ENCODE results near the gene OBSCN. TPM values are rescaled to one million over a fixed set of nuclear protein-coding genes. Genes with fewer than 3 reads are reported as not detected.

The OBSCN gene
- total RNA-seq, 1 experiment from 2014 or later: 5.6 TPM

DNA sequence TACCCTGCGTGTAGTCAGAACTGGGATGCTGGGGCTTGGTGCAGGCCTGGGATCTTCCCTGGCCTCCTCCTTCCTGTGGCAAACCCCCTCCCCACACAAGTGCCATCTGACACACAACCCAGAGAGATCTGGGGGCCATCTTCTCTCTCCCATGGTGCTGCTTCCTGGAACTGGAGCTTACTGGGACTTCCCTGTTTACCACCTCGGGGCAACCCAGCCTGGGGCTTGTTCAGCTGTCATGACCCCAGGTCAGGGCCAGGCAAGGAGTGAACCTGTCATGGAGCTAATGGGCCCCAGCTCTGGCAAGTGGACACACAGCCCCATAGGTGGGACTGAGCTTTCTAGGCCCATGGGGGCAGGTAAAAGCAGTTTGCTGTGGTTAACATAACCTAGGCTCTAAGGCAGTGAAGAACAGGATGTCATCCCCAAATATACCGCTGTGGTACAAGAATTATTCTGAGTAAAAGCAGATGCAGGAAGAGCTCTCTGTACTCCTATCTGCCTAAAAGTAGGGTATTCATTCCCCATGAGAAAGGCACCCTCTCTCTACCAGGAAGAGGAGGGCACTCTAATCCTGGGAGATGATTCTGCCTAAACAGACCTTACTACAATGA is 196.4 kb downstream of the OBSCN start:
- CTCF ChIA-PET: no interaction called here
- peaks cover 20% of the 10 kb centered on the region for H3K4me1 Mint-ChIP-seq (ENCODE audit: low read depth, unreplicated experiment)
- Histone ChIP-seq H3K4me1 (peaks cover 26% of the 10 kb centered on the region), H3K4me3 (ENCODE audit: low read depth, low read length) (no peak overlapping the region), H3K36me3 (ENCODE audit: control insufficient read depth, insufficient read depth, low read length) (peaks cover 6% of the 10 kb centered on the region), H3K9me3 (no peaks in the 10 kb centered on the region), H3K27me3 (replicated peaks; ENCODE audit: control insufficient read depth, insufficient read depth, low read length) (no peaks in the 10 kb centered on the region)
- POLR2A ChIA-PET: no interaction called here
- H3K27ac Mint-ChIP-seq (ENCODE audit: unreplicated experiment): no peak overlapping the region
- BruUV-seq (replicated peaks): no TSS peak
- intact Hi-C loops (cut with micrococcal nuclease; ENCODE audit: unreplicated experiment): no loop called here
- DNase-seq: no peak
- H3K27me3 Mint-ChIP-seq (ENCODE audit: insufficient read depth, unreplicated experiment): no peaks in the 10 kb centered on the region
- peaks cover 66% of the 10 kb centered on the region for H3K36me3 Mint-ChIP-seq (ENCODE audit: insufficient read depth, unreplicated experiment)
- H3K9me3 Mint-ChIP-seq (ENCODE audit: unreplicated experiment): no peaks in the 10 kb centered on the region
- TF ChIP-seq CTCF (IDR thresholded peaks at IDR 0.05; ENCODE audit: insufficient read depth in 1 of 2, low read depth in 1 of 2, low read length in 1 of 2, severe bottlenecking in 1 of 2, unreplicated experiment in 1 of 2): no peak
- peak overlapping the region; percentile 95 for H3K4me3 Mint-ChIP-seq (ENCODE audit: unreplicated experiment)

GRCh38 chr1:228405200-228405978 is 197.5 kb downstream of the OBSCN start:
- Mint-ChIP-seq H3K4me3 (ENCODE audit: unreplicated experiment) (peak overlapping the region; percentile 95), H3K36me3 (ENCODE audit: insufficient read depth, unreplicated experiment) (peaks cover 59% of the 10 kb centered on the region), H3K9me3 (ENCODE audit: unreplicated experiment) (no peaks in the 10 kb centered on the region), H3K4me1 (ENCODE audit: low read depth, unreplicated experiment) (peaks cover 20% of the 10 kb centered on the region), H3K27me3 (ENCODE audit: insufficient read depth, unreplicated experiment) (no peaks in the 10 kb centered on the region), H3K27ac (ENCODE audit: unreplicated experiment) (peak overlapping the region; percentile 93)
- ChIA-PET CTCF (no interaction called here), POLR2A (interaction anchor here (0.8 to 2.1 kb wide), 3 partner anchors 16 to 52 kb away, joined by 3 to 14 read pairs (median 4); a partner anchor contains a TSS)
- intact Hi-C loops (cut with micrococcal nuclease; ENCODE audit: unreplicated experiment): no loop called here
- H3K27me3 ChIP-seq (replicated peaks; ENCODE audit: control insufficient read depth, insufficient read depth, low read length): no peaks in the 10 kb centered on the region
- peaks cover 26% of the 10 kb centered on the region for H3K4me1 ChIP-seq
- H3K9me3 ChIP-seq: no peaks in the 10 kb centered on the region
- BruUV-seq (replicated peaks): no TSS peak
- peak overlapping the region; percentile 99 for H3K4me3 ChIP-seq (ENCODE audit: low read depth, low read length)
- peaks cover 6% of the 10 kb centered on the region for H3K36me3 ChIP-seq (ENCODE audit: control insufficient read depth, insufficient read depth, low read length)
- TF ChIP-seq CTCF (IDR thresholded peaks at IDR 0.05; ENCODE audit: insufficient read depth in 1 of 2, low read depth in 1 of 2, low read length in 1 of 2, severe bottlenecking in 1 of 2, unreplicated experiment in 1 of 2): no peak
- DNase-seq: no peak

- TF ChIP-seq CTCF (IDR thresholded peaks at IDR 0.05; ENCODE audit: insufficient read depth in 1 of 2, low read depth in 1 of 2, low read length in 1 of 2, severe bottlenecking in 1 of 2, unreplicated experiment in 1 of 2): no peak
- peaks cover 58% of the 10 kb centered on the region for H3K36me3 Mint-ChIP-seq (ENCODE audit: insufficient read depth, unreplicated experiment)
- Histone ChIP-seq H3K27me3 (replicated peaks; ENCODE audit: control insufficient read depth, insufficient read depth, low read length) (no peaks in the 10 kb centered on the region), H3K9me3 (no peaks in the 10 kb centered on the region), H3K36me3 (ENCODE audit: control insufficient read depth, insufficient read depth, low read length) (peaks cover 6% of the 10 kb centered on the region), H3K4me3 (ENCODE audit: low read depth, low read length) (peak overlapping the region; percentile 99), H3K4me1 (peaks cover 26% of the 10 kb centered on the region)
- intact Hi-C loops (cut with micrococcal nuclease; ENCODE audit: unreplicated experiment): no loop called here
- ChIA-PET CTCF (interaction anchor here (1.9 kb wide), 1 partner anchor 27 kb away, joined by 7 read pairs; no protein-coding TSS in a partner anchor), POLR2A (interaction anchor here (1.5 to 2.1 kb wide), 2 partner anchors 16 to 51 kb away, joined by 4 to 14 read pairs; a partner anchor contains a TSS)
- peaks cover 20% of the 10 kb centered on the region for H3K4me1 Mint-ChIP-seq (ENCODE audit: low read depth, unreplicated experiment)
- H3K4me3 Mint-ChIP-seq (ENCODE audit: unreplicated experiment): peak overlapping the region; percentile 95
- no peak for DNase-seq
- no peaks in the 10 kb centered on the region for H3K27me3 Mint-ChIP-seq (ENCODE audit: insufficient read depth, unreplicated experiment)
- no TSS peak for BruUV-seq (replicated peaks)
- H3K9me3 Mint-ChIP-seq (ENCODE audit: unreplicated experiment): no peaks in the 10 kb centered on the region
- H3K27ac Mint-ChIP-seq (ENCODE audit: unreplicated experiment): peak overlapping the region; percentile 93
These were observed 198.1 kb downstream of the OBSCN start for GRCh38 chr1:228405979-228406228.
